Caco-2 (cell line): ENCODE data around the gene SORBS1. TPM values are rescaled to one million over a fixed set of nuclear protein-coding genes. Genes with fewer than 3 reads are reported as not detected.

Experiments used
- BruUV-seq: library from RNA; stranded (reverse); fragments of 400-500 nt; replicated peaks from 2 replicates; lab custom pipeline; 2021; lab: Mats Ljungman, UMichigan
- CTCF ChIA-PET: fragments of 300-600 bp; sonication (Branson Sonifier 250); formaldehyde crosslinking; loops from one replicate; lab custom pipeline; 2022; ENCODE audit warnings: antibody characterized with exemption; lab: Charles Lee
- POLR2A ChIA-PET: fragments of 300-600 bp; sonication (Branson Sonifier 250); formaldehyde crosslinking; loops from one replicate; lab custom pipeline; 2022; ENCODE audit warnings: antibody characterized with exemption; lab: Charles Lee
- DNase-seq, 2 experiments: peaks; one replicate each; pipeline versions ENCODE4 v3.0.0 to v3.0.0-alpha.2; 2020 to 2022
- H3K27me3 ChIP-seq: replicated peaks from 2 replicates; pipeline ENCODE4 v1.6.0; 2011; ENCODE audit warnings: low read length; ENCODE audit not compliant: control insufficient read depth, insufficient read depth
- H3K36me3 ChIP-seq: 2 replicates; pipeline ENCODE4 v1.5.1; 2011; ENCODE audit warnings: low read length; ENCODE audit not compliant: control insufficient read depth, insufficient read depth
- H3K4me1 ChIP-seq: fragments of 250-450 bp; sonication (Bioruptor Pico); 2 replicates; pipeline ENCODE4 v1.5.1; 2020; ENCODE audit warnings: mild to moderate bottlenecking
- H3K4me3 ChIP-seq: 2 replicates; pipeline ENCODE4 v1.5.1; 2011; ENCODE audit warnings: low read depth, mild to moderate bottlenecking, control low read depth, low read length
- H3K9me3 ChIP-seq: fragments of 250-450 bp; sonication (Bioruptor Pico); 2 replicates; pipeline ENCODE4 v1.5.1; 2020; ENCODE audit warnings: mild to moderate bottlenecking, moderate library complexity
- H3K27ac Mint-ChIP-seq: one replicate; pipeline ENCODE4 v1.8.0; 2022; ENCODE audit warnings: mixed read lengths; ENCODE audit not compliant: unreplicated experiment
- H3K27me3 Mint-ChIP-seq: one replicate; pipeline ENCODE4 v1.8.0; 2022; ENCODE audit warnings: mixed read lengths; ENCODE audit not compliant: insufficient read depth, unreplicated experiment
- H3K36me3 Mint-ChIP-seq: one replicate; pipeline ENCODE4 v1.8.0; 2022; ENCODE audit warnings: mild to moderate bottlenecking, mixed read lengths; ENCODE audit not compliant: insufficient read depth, unreplicated experiment
- H3K4me1 Mint-ChIP-seq: one replicate; pipeline ENCODE4 v1.8.0; 2022; ENCODE audit warnings: low read depth, mixed read lengths; ENCODE audit not compliant: unreplicated experiment
- H3K4me3 Mint-ChIP-seq: one replicate; pipeline ENCODE4 v1.8.0; 2022; ENCODE audit warnings: mild to moderate bottlenecking, moderate library complexity, mixed read lengths; ENCODE audit not compliant: unreplicated experiment
- H3K9me3 Mint-ChIP-seq: one replicate; pipeline ENCODE4 v1.8.0; 2022; ENCODE audit warnings: mixed read lengths; ENCODE audit not compliant: unreplicated experiment
- intact Hi-C: fragments of 100-400 bp; cut with micrococcal nuclease; formaldehyde crosslinking; loops from one replicate; pipeline ENCODE4 v1.10.0; 2022; ENCODE audit not compliant: unreplicated experiment
- total RNA-seq: library from RNA; stranded (reverse); gene quantifications from 2 replicates; pipeline ENCODE4 v1.2.3, GENCODE V29; 2022
- TF ChIP-seq, protein P1 (sequence below), 2 experiments: fragments of 200-600 bp in 1 of 2; IDR thresholded peaks; 1 replicate in 1 of 2; 2 replicates in 1 of 2; pipeline versions ENCODE4 v1.5.1 to v1.8.0; 2011 to 2022; ENCODE audit warnings: antibody characterized with exemption in 1 of 2, control low read depth in 1 of 2, inconsistent platforms in 1 of 2, low read depth in 1 of 2, low read length in 1 of 2, mild to moderate bottlenecking in 1 of 2, moderate library complexity in 1 of 2; ENCODE audit not compliant: insufficient read depth in 1 of 2, severe bottlenecking in 1 of 2, unreplicated experiment in 1 of 2

The SORBS1 gene
- total RNA-seq, 1 experiment from 2014 or later = 39.3 TPM

DNA sequence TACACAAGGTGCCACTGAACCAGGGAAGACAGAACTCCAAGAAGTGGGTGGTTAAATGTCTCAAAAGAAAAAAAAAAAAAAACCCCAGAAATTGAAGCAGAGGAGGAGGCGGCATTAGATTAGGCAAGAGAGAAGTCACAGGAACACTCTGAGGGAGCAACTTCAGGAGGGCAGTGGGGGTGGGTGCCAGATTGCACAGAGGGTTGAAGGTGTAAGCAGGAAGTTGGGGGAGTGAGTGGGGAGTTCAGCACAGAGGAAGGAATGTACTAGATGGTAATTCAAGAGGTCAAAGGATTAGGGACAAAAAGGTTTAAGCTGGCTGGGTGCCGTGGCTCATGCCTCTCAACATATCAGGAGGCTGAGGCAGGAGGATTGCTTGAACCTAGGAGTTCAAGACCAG is 160.4 kb downstream of the SORBS1 start:
- Histone ChIP-seq H3K4me1 (no peaks in the 10 kb centered on the region), H3K27me3 (no peaks in the 10 kb centered on the region), H3K4me3 (no peak overlapping the region), H3K9me3 (no peaks in the 10 kb centered on the region), H3K36me3 (peaks cover 10% of the 10 kb centered on the region)
- H3K4me3 Mint-ChIP-seq = no peak overlapping the region
- no peaks in the 10 kb centered on the region for H3K27me3 Mint-ChIP-seq
- ChIA-PET CTCF (no interaction called here), POLR2A (no interaction called here)
- H3K36me3 Mint-ChIP-seq = peaks cover 24% of the 10 kb centered on the region
- no TSS peak for BruUV-seq
- TF ChIP-seq, protein P1, sequence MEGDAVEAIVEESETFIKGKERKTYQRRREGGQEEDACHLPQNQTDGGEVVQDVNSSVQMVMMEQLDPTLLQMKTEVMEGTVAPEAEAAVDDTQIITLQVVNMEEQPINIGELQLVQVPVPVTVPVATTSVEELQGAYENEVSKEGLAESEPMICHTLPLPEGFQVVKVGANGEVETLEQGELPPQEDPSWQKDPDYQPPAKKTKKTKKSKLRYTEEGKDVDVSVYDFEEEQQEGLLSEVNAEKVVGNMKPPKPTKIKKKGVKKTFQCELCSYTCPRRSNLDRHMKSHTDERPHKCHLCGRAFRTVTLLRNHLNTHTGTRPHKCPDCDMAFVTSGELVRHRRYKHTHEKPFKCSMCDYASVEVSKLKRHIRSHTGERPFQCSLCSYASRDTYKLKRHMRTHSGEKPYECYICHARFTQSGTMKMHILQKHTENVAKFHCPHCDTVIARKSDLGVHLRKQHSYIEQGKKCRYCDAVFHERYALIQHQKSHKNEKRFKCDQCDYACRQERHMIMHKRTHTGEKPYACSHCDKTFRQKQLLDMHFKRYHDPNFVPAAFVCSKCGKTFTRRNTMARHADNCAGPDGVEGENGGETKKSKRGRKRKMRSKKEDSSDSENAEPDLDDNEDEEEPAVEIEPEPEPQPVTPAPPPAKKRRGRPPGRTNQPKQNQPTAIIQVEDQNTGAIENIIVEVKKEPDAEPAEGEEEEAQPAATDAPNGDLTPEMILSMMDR (IDR thresholded peaks at IDR 0.05; ENCODE audit: insufficient read depth in 1 of 2, low read depth in 1 of 2, low read length in 1 of 2, severe bottlenecking in 1 of 2, unreplicated experiment in 1 of 2) = no peak
- intact Hi-C loops = no loop called here
- no peaks in the 10 kb centered on the region for H3K9me3 Mint-ChIP-seq
- no peak for DNase-seq
- H3K27ac Mint-ChIP-seq = no peak overlapping the region
- H3K4me1 Mint-ChIP-seq = no peaks in the 10 kb centered on the region

DNA sequence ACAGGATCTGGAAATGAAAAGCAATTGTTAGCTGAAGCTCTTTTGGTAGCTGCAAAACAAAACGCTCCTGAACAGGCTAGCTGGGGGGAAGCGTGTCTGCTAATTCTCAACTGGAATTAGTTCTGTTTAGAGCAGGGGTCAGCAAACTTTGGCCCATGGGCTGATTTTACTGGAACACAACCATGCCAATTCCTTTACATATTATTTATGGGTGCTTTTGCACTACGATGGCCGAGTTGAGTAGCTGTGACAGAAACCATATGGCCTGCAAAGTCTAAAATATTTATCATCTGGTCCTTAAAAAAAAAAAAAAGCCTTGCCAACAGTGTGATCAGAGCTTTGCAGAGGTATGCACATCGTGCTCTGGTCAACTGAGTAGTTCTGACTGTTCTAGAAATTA is 162.0 kb downstream of the SORBS1 start:
- TF ChIP-seq, protein P1 (IDR thresholded peaks at IDR 0.05; ENCODE audit: insufficient read depth in 1 of 2, low read depth in 1 of 2, low read length in 1 of 2, severe bottlenecking in 1 of 2, unreplicated experiment in 1 of 2) = no peak
- Mint-ChIP-seq H3K4me3 (no peak overlapping the region), H3K27me3 (no peaks in the 10 kb centered on the region), H3K4me1 (no peaks in the 10 kb centered on the region), H3K36me3 (peaks cover 25% of the 10 kb centered on the region), H3K9me3 (no peaks in the 10 kb centered on the region), H3K27ac (no peak overlapping the region)
- no peaks in the 10 kb centered on the region for H3K9me3 ChIP-seq
- BruUV-seq = no TSS peak
- H3K36me3 ChIP-seq = peaks cover 5% of the 10 kb centered on the region
- CTCF ChIA-PET = no interaction called here
- no peaks in the 10 kb centered on the region for H3K4me1 ChIP-seq
- intact Hi-C loops = no loop called here
- no peak overlapping the region for H3K4me3 ChIP-seq
- POLR2A ChIA-PET = no interaction called here
- DNase-seq = no peak
- no peaks in the 10 kb centered on the region for H3K27me3 ChIP-seq

DNA sequence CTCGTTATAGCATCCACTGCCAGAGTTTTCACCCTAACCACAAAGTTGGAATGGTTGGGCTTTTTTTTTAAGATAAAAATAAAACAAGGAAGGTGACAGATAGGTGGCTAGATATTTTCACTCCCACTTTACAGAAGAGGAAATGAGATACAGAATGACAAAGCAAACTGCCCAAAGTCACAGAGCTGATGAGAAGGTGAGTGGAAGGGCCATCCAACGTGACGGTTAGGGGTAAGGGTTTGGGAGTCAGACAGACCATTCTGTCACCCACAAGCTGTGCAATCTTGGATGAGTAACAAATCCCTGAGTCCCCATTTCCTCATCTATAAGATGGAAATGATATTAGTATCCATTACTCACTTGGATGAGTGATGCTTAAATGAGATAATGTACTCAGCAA is 163.4 kb downstream of the SORBS1 start:
- peaks cover 7% of the 10 kb centered on the region for H3K36me3 ChIP-seq
- H3K4me3 Mint-ChIP-seq = no peak overlapping the region
- no peaks in the 10 kb centered on the region for H3K4me1 ChIP-seq
- H3K4me1 Mint-ChIP-seq = no peaks in the 10 kb centered on the region
- ChIA-PET POLR2A (no interaction called here), CTCF (interaction anchor here (0.6 kb wide), 1 partner anchor 229 kb away, joined by 4 read pairs; no protein-coding TSS in a partner anchor)
- BruUV-seq = no TSS peak
- H3K9me3 ChIP-seq = no peaks in the 10 kb centered on the region
- peaks cover 20% of the 10 kb centered on the region for H3K36me3 Mint-ChIP-seq
- no peaks in the 10 kb centered on the region for H3K9me3 Mint-ChIP-seq
- no peak overlapping the region for H3K27ac Mint-ChIP-seq
- DNase-seq = no peak
- intact Hi-C loops = no loop called here
- TF ChIP-seq, protein P1 (IDR thresholded peaks at IDR 0.05; ENCODE audit: insufficient read depth in 1 of 2, low read depth in 1 of 2, low read length in 1 of 2, severe bottlenecking in 1 of 2, unreplicated experiment in 1 of 2) = no peak
- H3K27me3 ChIP-seq = no peaks in the 10 kb centered on the region
- no peak overlapping the region for H3K4me3 ChIP-seq
- no peaks in the 10 kb centered on the region for H3K27me3 Mint-ChIP-seq
